HG03565 (cell line): ENCODE measurements around the gene SNRPD3.
"Not testable (repeated sequence)": the region's sequence is repeated elsewhere in the genome, so short reads cannot be mapped to it uniquely, and the experiment has no call there.

Experiments
- ATAC-seq: cut with Tn5 transposase; IDR thresholded peaks from one replicate; pipeline ENCODE4 v1.9.1; 2021; ENCODE audit warnings: mild to moderate bottlenecking, moderate library complexity; ENCODE audit not compliant: unreplicated experiment

The SNRPD3 gene

GRCh38 chr22:24530968-24531367 lies 24.8 kb upstream of the SNRPD3 start:
- ATAC-seq, result not testable (repeated sequence)

- ATAC-seq, result no peak
These were observed 23.7 kb upstream of the SNRPD3 start for GRCh38 chr22:24532075-24532474.

- ATAC-seq, result no peak
These were observed 20.5 kb upstream of the SNRPD3 start for GRCh38 chr22:24535348-24535747.

DNA sequence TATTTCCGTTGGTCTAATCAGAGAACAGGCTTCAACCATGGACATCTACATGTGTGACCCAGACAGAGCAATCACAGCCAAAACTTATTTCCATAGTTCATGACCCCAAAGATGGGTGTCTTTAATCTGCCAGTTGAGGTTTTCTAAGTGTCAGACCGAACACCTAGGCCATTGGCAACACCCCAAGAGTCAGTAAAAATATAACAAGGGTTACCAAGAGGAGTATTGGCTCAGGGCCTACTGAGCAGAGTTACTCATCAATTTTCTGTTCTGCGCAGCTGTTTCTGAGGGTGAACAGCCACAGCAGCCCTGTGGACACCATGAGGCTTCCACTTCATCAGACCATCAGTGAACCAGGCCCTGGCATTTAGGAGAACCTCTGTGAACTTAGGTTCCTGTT lies 19.7 kb upstream of the SNRPD3 start:
- ATAC-seq, result no peak

- ATAC-seq, result no peak
These were observed 15.3 kb upstream of the SNRPD3 start for GRCh38 chr22:24540470-24540869.

GRCh38 chr22:24541681-24542515 lies 13.9 kb upstream of the SNRPD3 start:
- ATAC-seq, result no peak

DNA sequence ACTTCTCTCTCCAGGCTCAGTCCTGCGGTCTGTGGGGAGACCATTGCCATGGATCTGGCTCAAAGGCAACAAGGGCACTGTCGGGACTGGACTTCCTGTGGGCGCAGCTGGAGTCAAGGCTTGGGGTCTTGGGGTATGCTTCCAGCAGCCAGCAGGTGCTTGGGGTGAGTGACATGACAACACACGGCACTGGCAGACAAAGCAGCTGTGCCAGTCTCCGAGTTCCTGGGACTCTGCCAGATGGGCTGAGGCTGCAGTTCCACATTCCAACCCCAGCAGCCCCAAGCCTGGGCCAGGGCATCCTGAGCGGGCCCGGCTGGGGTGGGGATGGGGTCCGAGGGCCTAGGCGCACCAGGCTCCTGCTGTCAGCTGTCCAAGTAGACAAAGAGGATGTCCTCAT lies 13.2 kb upstream of the SNRPD3 start:
- no peak for ATAC-seq

DNA sequence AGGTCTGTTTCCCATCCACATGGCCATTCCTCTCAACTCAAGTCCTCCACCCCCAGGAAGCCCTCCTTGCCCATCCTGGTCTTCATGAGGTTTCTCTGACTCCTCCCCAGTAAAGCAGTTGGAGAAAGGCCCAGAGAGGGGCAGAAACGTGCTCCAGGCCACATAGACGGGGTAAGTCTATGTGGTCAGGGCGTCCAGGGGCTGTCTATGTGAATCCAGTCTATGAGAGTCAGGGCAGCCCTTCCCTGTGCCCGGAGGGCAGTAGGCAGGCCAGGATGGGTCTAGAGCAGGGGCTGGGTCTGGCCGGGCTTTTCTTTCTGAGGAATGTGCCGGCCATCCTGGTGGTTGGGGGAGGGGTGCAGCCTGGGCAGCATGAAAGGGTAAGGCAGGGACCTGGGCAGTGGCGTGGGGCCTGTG lies 12.6 kb upstream of the SNRPD3 start:
- ATAC-seq, result no peak

- ATAC-seq, result no peak
These were observed 12.0 kb upstream of the SNRPD3 start for GRCh38 chr22:24543679-24544243.

GRCh38 chr22:24548812-24549211 lies 7.0 kb upstream of the SNRPD3 start:
- ATAC-seq, result no peak

DNA sequence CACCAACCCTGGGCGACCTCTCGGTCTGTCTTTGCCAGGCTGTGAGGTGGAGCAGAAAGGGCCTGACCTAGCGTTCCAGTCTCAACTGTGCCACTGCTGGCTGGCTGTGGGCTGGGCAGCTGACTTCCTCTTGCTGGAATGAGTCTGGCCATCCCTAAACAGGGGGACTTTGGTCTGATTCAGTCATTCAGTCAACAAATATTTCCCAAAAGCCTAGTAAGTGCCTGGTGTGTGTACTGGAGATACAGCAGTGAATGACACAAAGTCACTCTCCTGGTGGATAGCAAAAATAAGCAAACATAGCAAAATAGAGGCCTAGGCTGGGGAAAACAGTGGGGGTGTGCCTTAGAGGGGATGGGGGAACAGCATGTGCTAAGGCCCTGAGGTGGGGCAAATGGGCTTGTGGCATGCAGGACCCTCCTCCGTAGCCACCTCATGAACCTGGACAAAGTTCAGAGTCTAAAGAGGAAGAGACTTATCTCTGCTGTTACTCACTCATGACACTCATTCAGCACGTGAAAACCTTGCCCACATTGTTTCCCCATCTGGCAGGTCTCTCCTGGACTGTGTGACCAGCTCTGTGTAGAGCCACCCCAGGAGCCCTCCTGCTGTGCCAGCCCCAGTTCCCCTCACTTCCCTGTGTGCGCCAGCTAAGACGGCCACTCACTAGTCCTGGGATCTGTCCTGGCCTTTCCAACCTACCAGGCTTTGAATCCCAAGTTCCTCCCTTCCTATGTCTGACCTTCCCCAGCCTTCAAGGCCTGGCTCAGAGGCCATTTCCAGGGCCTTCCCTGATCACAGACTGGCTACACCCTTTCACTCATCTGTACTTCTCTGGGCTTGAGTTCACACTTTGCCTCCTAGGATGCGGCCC lies 5.5 kb upstream of the SNRPD3 start:
- ATAC-seq, result no peak

DNA sequence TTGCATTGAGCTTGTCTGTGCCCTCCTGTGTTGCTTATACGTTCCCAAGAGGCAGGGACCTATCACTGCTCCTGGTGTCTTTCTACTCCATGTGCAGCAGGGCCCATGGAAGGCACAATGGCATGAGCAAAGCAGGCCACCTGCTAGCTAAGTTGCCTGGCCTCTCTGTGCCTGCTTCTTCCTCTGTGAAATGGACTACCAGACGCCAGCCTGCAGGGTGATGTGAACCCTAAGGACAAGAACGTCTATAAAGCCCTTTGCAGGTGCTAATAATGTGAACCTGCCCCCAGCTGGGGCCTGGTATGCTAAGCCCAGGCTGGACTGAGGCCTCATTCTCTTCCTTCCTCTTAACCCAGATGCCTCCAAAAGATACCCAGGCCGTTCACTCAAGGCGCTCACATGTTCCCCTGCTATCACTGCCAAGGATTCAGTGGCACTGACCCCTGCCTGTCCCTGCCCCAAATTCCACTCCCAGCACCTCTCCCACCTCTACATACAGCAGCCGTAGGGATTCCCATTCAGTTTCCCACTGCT lies 4.8 kb upstream of the SNRPD3 start:
- ATAC-seq, result no peak

GRCh38 chr22:24552503-24553286 lies 3.1 kb upstream of the SNRPD3 start:
- ATAC-seq, result not testable (repeated sequence)

- no peak for ATAC-seq
These were observed 2.0 kb upstream of the SNRPD3 start for GRCh38 chr22:24553597-24554312.

- no peak for ATAC-seq
These were observed 1.3 kb upstream of the SNRPD3 start, which contains the start of gene GUCD1 for GRCh38 chr22:24554313-24555164. Gene GUCD1, minus strand, starts transcription at chr22:24555138. Its CDS starts 147 bp downstream, at chr22:24554991.

- no peak for ATAC-seq
These were observed 3.7 kb downstream of the SNRPD3 start for GRCh38 chr22:24559471-24559870.

DNA sequence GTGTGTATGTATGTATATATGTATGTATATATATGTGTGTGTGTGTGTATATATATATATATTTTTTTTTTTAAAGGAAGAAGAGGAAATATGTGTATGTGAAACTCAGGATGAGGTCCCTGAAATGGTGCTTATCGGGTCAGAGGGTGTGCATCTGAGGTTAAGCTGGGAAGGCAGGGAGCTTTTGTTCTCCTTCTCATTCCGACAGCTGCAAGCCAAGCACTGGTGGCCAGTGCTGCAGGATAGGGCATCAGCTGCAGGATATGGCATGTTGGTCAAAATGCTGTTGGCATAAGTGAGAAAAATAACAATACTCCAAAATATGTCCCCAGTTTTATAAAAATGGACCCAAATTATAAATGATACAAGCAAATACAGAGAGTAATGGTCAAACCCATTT lies 7.4 kb downstream of the SNRPD3 start:
- ATAC-seq, result no peak

DNA sequence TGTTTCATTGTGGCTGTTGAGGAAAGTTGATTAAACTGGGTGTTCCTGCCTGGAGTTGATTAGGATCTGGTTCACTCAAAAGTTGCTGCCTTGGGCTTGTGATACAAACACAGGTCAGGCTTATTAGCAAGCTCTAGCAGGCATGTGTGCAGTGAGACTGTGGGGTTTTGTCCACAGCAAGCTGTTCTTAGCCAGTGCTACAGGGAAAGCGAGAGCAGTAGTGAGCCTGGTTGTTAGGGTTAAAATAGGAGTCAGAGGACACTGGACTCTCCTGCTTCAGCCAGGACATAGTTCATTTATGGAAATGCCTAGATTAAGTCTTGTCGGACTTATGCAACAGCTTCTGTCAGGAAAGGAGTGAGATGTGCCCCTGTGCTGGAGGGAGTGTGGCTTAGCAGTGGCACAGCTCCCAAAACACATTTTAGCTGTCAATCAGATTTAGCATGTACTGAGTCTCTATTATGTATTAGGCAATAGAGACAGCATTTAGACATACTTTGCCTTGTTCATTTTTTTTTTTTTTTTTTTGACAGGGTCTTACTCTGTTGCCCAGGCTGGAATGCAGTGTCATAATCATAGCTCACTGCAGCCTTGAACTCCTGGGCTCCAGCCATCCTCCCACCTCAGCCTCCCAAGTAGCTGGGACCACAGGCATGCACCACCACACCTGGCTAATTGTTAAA lies 8.7 kb downstream of the SNRPD3 start:
- ATAC-seq, result no peak
